Ureter (tissue), 1 donor: ENCODE data around the gene ETDB. TPM values are rescaled to one million over a fixed set of nuclear protein-coding genes. Genes with fewer than 3 reads are reported as not detected.

Source experiments
- total RNA-seq: library from RNA; stranded (reverse); gene quantifications from one replicate; pipeline ENCODE4 v1.2.4, GENCODE V29; 2023
- donor health status: DM: yes; HTN: yes; CAD: no.

The ETDB gene
- total RNA-seq, 1 donor from 2014 or later, result not detected

Other genes starting within 250 kb of the ETDB start
- 15.5 TPM for gene MOSPD1, start 205.3 kb downstream of the ETDB start, total RNA-seq
- 8.4 TPM for gene SMIM10, start 129.5 kb downstream of the ETDB start, total RNA-seq
- 22.9 TPM for gene RTL8B, start 98.0 kb downstream of the ETDB start, total RNA-seq
- gene RTL8C, start 88.2 kb downstream of the ETDB start, total RNA-seq, result 114 TPM
- 50.1 TPM for gene RTL8A, start 68.4 kb downstream of the ETDB start, total RNA-seq
- gene SMIM10L2B, start 21.8 kb downstream of the ETDB start, total RNA-seq, result 2.8 TPM
- gene CT55, start 50.9 kb upstream of the ETDB start, total RNA-seq, result not detected
- not detected for gene ETDA, start 131.5 kb upstream of the ETDB start, total RNA-seq
- gene ETDC, start 189.0 kb upstream of the ETDB start, total RNA-seq, result not detected
- gene ZNF75D, start 223.6 kb upstream of the ETDB start, total RNA-seq, result 10.7 TPM
- 7.8 TPM for gene ZNF449, start 224.3 kb upstream of the ETDB start, total RNA-seq